Body of pancreas (tissue), 4 donors: ENCODE data around the gene LRIG1.

Experiments
- POLR2A ChIP-seq, 3 donors: fragments of 450-650 bp; IDR thresholded peaks; one replicate each; pipeline ENCODE4 v1.6.1; 2016; ENCODE audit warnings: antibody characterized with exemption in 3 of 3, mild to moderate bottlenecking in 2 of 3
- TF ChIP-seq, protein P1 (sequence below), 7 experiments: fragments of 450-650 bp in 4 of 7; fragments of 200-600 bp in 3 of 7; sonication (generic) in 3 of 7; IDR thresholded peaks; one replicate each; pipeline ENCODE4 v1.5.1; 2016 to 2019; ENCODE audit warnings: antibody characterized with exemption in 7 of 7

DNA sequence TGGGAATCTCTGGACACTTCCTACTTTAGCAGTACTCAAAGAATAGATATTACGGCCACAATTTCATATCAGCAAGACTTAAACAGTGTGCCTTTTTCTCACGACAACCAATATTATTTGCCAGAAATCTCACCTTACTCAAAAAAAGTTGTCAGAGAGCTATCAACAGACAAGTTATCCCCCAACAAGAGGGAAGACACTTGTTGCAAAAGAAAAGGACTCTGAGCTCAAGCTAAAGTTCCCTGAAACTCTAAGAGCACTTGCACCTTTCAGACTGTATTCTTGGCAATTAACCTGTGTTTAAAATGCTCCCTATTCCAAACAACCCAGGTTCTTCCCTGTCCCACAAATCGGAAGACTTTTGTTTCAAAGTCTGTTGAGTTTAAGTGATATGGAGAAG lies 4.5 kb downstream of the LRIG1 start:
- TF ChIP-seq, protein P1, sequence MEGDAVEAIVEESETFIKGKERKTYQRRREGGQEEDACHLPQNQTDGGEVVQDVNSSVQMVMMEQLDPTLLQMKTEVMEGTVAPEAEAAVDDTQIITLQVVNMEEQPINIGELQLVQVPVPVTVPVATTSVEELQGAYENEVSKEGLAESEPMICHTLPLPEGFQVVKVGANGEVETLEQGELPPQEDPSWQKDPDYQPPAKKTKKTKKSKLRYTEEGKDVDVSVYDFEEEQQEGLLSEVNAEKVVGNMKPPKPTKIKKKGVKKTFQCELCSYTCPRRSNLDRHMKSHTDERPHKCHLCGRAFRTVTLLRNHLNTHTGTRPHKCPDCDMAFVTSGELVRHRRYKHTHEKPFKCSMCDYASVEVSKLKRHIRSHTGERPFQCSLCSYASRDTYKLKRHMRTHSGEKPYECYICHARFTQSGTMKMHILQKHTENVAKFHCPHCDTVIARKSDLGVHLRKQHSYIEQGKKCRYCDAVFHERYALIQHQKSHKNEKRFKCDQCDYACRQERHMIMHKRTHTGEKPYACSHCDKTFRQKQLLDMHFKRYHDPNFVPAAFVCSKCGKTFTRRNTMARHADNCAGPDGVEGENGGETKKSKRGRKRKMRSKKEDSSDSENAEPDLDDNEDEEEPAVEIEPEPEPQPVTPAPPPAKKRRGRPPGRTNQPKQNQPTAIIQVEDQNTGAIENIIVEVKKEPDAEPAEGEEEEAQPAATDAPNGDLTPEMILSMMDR (IDR thresholded peaks at IDR 0.05), result no peak
- no peak for TF ChIP-seq POLR2A (IDR thresholded peaks at IDR 0.05)
